Body of pancreas (tissue), 4 donors: ENCODE measurements around the gene ETNPPL.

Experiments
- POLR2A ChIP-seq, 3 donors: fragments of 450-650 bp; IDR thresholded peaks; one replicate each; pipeline ENCODE4 v1.6.1; 2016; ENCODE audit warnings: antibody characterized with exemption in 3 of 3, mild to moderate bottlenecking in 2 of 3
- TF ChIP-seq, protein P1 (sequence below), 7 experiments: fragments of 450-650 bp in 4 of 7; fragments of 200-600 bp in 3 of 7; sonication (generic) in 3 of 7; IDR thresholded peaks; one replicate each; pipeline ENCODE4 v1.5.1; 2016 to 2019; ENCODE audit warnings: antibody characterized with exemption in 7 of 7

GRCh38 chr4:108717386-108717785 lies 45.5 kb downstream of the ETNPPL start:
- TF ChIP-seq, protein P1, sequence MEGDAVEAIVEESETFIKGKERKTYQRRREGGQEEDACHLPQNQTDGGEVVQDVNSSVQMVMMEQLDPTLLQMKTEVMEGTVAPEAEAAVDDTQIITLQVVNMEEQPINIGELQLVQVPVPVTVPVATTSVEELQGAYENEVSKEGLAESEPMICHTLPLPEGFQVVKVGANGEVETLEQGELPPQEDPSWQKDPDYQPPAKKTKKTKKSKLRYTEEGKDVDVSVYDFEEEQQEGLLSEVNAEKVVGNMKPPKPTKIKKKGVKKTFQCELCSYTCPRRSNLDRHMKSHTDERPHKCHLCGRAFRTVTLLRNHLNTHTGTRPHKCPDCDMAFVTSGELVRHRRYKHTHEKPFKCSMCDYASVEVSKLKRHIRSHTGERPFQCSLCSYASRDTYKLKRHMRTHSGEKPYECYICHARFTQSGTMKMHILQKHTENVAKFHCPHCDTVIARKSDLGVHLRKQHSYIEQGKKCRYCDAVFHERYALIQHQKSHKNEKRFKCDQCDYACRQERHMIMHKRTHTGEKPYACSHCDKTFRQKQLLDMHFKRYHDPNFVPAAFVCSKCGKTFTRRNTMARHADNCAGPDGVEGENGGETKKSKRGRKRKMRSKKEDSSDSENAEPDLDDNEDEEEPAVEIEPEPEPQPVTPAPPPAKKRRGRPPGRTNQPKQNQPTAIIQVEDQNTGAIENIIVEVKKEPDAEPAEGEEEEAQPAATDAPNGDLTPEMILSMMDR (IDR thresholded peaks at IDR 0.05): no peak
- TF ChIP-seq POLR2A (IDR thresholded peaks at IDR 0.05): no peak
